Amniotic epithelial cell (primary cell): Measurements from ENCODE around the gene AFF1.
A peak's percentile ranks its signal among the peaks of the same experiment; 100 is the strongest.
"Not testable (repeated sequence)": the region's sequence is repeated elsewhere in the genome, so short reads cannot be mapped to it uniquely, and the experiment has no call there.

Experiments used
- DNase-seq: peaks from one replicate; pipeline ENCODE4 v3.0.0-alpha.2; 2010; ENCODE audit warnings: low read depth

AFF1 gene

GRCh38 chr4:87056881-87057280, 122.1 kb downstream of the AFF1 start:
- DNase-seq = no peak

- peak; percentile 49 for DNase-seq
Observed at GRCh38 chr4:87057835-87058355, 123.1 kb downstream of the AFF1 start.

- DNase-seq = no peak
Observed at GRCh38 chr4:87058356-87059073, 123.7 kb downstream of the AFF1 start.

GRCh38 chr4:87060957-87061356, 126.1 kb downstream of the AFF1 start:
- DNase-seq = peak; percentile 81

GRCh38 chr4:87065021-87065420, 130.2 kb downstream of the AFF1 start:
- no peak for DNase-seq

GRCh38 chr4:87066403-87067123, 131.8 kb downstream of the AFF1 start:
- DNase-seq = no peak

GRCh38 chr4:87067124-87067885, 132.5 kb downstream of the AFF1 start:
- DNase-seq = peak; percentile 78

- DNase-seq = no peak
Observed at GRCh38 chr4:87068583-87069021, 133.8 kb downstream of the AFF1 start.

GRCh38 chr4:87069037-87069742, 134.4 kb downstream of the AFF1 start:
- no peak for DNase-seq

GRCh38 chr4:87071401-87071800, 136.6 kb downstream of the AFF1 start:
- DNase-seq = no peak

GRCh38 chr4:87072545-87072944, 137.7 kb downstream of the AFF1 start:
- not testable (repeated sequence) for DNase-seq

GRCh38 chr4:87073199-87074120, 138.6 kb downstream of the AFF1 start:
- peak; percentile 50 for DNase-seq

GRCh38 chr4:87074121-87074488, 139.3 kb downstream of the AFF1 start:
- DNase-seq = no peak

GRCh38 chr4:87075876-87076275, 141.1 kb downstream of the AFF1 start:
- DNase-seq = peak; percentile 61

- DNase-seq = no peak
Observed at GRCh38 chr4:87076690-87077358, 142.0 kb downstream of the AFF1 start.

GRCh38 chr4:87077914-87078585, 143.2 kb downstream of the AFF1 start:
- peak; percentile 15 for DNase-seq

- peak; percentile 85 for DNase-seq
Observed at GRCh38 chr4:87078987-87079486, 144.2 kb downstream of the AFF1 start.

GRCh38 chr4:87079967-87080366, 145.2 kb downstream of the AFF1 start:
- DNase-seq = no peak

GRCh38 chr4:87080462-87080861, 145.7 kb downstream of the AFF1 start:
- no peak for DNase-seq
